ES-I3 (cell line): ENCODE measurements around the gene WDR74.
"Not testable (repeated sequence)": the region's sequence is repeated elsewhere in the genome, so short reads cannot be mapped to it uniquely, and the experiment has no call there.

Source experiments
- H3K36me3 ChIP-seq: 2 replicates; pipeline ENCODE4 v1.6.1; 2013; ENCODE audit warnings: mild to moderate bottlenecking, low read length, control low read depth, moderate library complexity; ENCODE audit not compliant: insufficient read depth
- H3K4me1 ChIP-seq: 2 replicates; pipeline ENCODE4 v1.6.1; 2013; ENCODE audit warnings: mild to moderate bottlenecking, control low read depth, low read length; ENCODE audit not compliant: insufficient read depth
- H3K9ac ChIP-seq: 2 replicates; pipeline ENCODE4 v1.6.1; 2013; ENCODE audit warnings: low read depth, mild to moderate bottlenecking, low read length, moderate library complexity
- H3K9me3 ChIP-seq: 2 replicates; pipeline ENCODE4 v1.6.1; 2013; ENCODE audit warnings: mild to moderate bottlenecking, low read length, moderate library complexity; ENCODE audit not compliant: control insufficient read depth, insufficient read depth

The WDR74 gene

DNA sequence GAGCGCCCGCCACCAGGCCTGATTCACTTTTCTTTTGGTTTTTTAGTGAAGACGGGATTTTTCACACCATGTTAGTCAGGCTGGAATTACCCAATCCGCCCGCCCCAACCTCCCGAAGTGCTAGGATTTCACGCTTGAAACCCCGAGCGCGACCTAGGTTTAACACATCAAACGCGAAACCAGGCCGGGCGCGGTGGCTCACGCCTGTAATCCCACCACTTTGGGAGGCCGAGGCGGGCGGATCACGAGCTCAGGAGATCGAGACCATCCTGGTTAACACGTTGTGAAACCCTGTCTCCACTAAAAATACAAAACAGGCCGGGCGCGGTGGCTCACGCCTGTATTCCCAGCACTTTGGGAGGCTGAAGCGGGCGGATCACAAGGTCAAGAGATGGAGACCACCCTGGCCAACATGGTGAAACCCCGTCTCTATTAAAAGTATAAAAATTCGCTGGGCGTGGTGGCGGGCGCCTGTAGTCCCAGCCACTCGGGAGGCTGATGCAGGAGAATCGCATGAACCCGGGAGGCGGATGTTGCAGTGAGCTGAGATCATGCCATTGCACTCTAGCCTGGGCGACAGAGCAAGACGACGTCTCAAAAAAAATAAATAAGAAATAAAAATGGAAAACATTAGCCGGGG lies 1.5 kb upstream of the WDR74 start:
- H3K9me3 ChIP-seq, H3K4me1 ChIP-seq, H3K36me3 ChIP-seq: not testable (repeated sequence)
- H3K9ac ChIP-seq: peak overlapping the region; percentile 75

DNA sequence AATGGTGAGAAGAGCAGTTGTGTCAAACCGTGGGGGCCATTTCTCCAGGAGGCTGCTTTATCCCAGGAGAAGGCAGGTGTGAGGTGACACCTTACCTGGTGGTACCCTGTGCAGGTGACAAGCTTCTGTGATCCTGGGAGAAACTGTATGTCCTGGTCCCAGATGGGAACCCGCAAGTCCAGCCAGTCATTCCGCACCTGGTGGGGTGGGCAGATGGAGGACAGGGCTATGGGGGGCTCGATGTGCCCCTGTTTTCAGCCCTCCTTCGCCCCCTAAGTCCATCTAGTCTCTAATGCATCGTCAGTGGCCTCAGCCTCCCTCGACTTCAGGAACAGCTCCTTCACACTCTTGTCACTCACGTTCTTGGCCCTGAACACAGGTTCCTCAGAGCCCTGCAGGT lies 4.1 kb downstream of the WDR74 start:
- Histone ChIP-seq H3K36me3 (peaks cover 7% of the 10 kb centered on the region; the same call in 1 of the 2 replicates), H3K9me3 (no peaks in the 10 kb centered on the region), H3K4me1 (peaks cover 3% of the 10 kb centered on the region; the same call in 1 of the 2 replicates), H3K9ac (no peak overlapping the region)

DNA sequence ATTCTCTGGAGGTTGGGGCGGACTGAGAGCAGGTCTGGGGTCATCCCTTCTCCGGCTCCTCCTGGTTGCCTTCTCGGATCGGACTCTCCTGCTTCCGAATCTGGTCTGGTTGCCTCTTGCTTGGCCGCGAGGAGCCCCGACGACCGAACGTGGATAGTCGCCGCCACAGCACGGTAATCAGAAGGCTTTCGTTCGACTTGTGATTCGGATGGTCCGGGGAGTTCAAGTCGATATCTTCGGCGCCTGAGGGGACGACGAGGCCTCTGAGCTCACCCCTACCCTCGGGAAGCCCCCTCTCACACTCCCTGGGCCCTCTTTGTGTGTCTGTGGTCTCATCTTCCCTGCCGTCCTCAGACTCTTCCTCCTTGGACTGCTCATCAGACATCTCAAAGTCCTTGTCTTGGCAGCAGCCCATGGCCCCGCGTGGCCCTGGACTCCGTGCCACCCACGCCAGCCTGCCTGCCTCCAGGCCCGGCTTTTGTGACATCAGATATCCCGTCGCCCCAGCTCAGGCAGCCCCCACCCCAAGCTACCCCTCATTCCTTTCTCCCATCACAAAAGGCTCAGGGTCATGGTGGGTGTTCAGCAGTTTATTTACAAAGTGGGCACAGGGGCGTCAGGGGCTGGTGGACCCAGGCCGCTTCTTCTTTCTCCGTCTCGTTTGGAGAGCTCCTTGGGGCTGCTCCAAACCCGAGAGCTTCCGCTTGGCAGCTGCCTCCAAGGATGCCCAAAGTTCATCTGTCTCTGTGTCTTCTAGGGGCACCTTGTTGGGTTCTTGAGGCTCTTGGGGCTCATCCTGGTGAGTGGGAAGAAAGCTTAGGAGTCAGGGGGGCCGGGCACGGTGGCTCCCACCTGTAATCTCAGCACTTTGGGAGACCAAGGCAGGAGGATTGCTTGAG lies 6.8 kb downstream of the WDR74 start, which contains the start of gene TEX54:
TEX54 (minus strand) TSS at position 506 of the 899 bp plus-strand sequence.
- Histone ChIP-seq H3K9ac (peak within 1 kb of the TSS; percentile 75), H3K36me3 (peaks cover 7% of the 10 kb centered on the region; the same call in 1 of the 2 replicates), H3K4me1 (peaks cover 3% of the 10 kb centered on the region; the same call in 1 of the 2 replicates), H3K9me3 (no peaks in the 10 kb centered on the region)

DNA sequence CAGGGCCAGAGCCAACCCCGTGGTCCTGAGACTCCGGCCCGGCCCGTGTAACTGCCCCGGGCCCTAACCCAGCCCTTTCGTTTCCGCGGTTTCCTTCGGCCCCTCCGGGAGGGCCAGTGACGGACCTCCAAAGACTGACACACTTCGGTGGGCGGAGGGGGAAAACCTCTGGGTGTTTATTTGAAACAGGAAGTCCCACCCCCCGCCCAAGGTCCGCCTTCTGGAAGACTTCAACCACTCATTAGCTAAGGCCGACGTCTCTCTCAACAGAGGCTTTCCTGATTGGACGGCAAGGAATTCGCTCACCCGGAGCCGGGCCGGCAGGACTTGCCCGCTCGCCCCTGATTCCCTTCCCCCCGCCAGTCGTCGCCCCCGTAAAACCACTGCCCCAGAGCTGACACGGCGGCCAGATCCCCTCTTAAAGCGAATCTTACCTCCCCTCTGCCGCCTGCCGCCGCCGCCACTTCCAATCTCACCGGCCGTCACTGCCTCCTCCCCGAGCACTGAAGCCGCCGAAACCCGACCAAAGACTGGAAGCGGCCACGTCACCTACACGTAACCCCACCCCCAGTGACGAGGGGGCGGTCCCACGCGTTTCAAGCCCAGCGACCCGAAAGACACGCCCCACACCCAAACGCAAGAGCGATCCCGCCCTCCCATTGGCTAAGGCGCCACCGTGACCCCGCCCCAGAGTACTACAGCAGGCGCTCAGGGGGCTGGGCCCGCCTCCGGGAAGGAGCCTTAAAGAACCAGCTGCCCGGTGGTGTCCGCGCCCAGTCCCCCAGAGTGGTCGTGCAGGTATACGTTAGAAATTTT lies 7.7 kb downstream of the WDR74 start, which contains the start of gene STX5:
STX5 (minus strand) TSS at position 532 of the 816 bp plus-strand sequence. CDS start 808 bp downstream, outside the sequence.
- no peaks in the 10 kb centered on the region for H3K9me3 ChIP-seq
- peaks cover 7% of the 10 kb centered on the region for H3K36me3 ChIP-seq
- peak within 1 kb of the TSS; percentile 75 for H3K9ac ChIP-seq
- peaks cover 3% of the 10 kb centered on the region; the same call in 1 of the 2 replicates for H3K4me1 ChIP-seq

DNA sequence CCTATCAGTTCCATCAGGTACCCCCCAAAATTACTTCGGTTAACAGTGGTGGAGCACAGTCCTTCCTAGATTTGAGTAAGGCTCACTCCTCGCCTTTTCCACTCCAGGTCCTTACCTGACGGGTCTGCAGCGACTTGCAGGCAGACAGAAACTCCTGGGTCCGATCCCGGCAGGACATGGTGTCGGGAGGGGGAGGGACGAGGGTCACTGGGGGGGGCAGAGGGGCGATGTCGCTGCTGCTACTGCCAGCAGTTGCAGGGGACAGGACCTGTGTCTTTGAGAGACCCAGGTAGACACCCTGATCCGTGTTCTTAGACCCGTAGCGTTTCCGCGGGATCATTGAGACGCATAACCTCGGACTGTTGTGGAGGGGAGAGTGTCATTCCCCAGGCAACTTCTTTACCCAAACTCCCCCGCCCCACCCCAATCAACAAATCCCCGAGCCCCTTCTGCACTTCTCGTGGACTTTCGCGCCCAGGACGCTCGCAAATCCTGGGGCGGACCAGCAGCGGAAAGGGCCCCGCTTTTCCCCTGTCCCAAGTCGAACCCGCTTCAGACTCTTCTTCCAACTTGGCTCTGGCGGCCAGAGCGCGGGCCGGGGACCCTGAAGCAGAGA lies 8.4 kb downstream of the WDR74 start:
- Histone ChIP-seq H3K4me1 (peaks cover 3% of the 10 kb centered on the region; the same call in 1 of the 2 replicates), H3K36me3 (peaks cover 1% of the 10 kb centered on the region), H3K9me3 (no peaks in the 10 kb centered on the region), H3K9ac (peak overlapping the region; percentile 75)

DNA sequence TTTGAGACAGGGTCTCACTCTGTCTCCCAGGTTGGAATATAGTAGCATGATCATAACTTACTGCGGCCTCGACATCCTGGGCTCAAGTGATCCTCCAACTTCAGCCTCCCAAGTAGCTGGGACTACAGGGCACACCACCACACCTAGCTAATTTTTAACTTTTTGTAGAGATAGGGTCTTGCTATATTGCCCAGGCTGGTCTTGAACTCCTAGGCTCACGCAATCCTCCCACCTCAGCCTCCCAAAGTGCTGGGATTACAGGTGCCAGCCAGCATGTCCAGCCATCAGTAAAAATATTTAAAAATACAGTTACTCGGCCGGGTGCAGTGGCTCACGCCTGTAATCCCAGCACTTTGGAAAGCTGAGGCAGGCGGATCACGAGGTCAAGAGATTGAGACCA lies 11.3 kb downstream of the WDR74 start:
- H3K4me1 ChIP-seq, H3K9ac ChIP-seq, H3K9me3 ChIP-seq: not testable (repeated sequence)
- peaks cover 18% of the 10 kb centered on the region for H3K36me3 ChIP-seq

DNA sequence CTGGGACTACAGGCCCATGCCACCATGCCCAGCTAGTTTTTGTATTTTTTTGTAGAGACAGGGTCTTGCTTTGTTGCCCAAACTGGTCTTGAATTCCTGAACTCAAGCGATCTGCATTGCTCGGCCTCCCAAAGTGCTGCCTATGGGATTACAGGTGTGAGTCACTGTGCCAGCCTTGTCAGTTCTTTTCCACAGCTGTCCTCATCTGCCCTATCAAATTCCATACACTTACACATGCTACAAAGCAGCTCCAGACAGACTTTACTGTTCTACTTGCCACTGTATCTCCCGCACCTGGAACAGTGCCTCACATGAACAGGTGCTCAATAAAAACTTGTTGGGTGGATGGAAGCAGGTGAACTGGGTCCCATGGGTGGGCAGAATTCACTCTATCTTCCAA lies 15.7 kb downstream of the WDR74 start:
- Histone ChIP-seq H3K36me3 (peaks cover 24% of the 10 kb centered on the region), H3K4me1 (no peaks in the 10 kb centered on the region), H3K9ac (no peak overlapping the region), H3K9me3 (no peaks in the 10 kb centered on the region)

DNA sequence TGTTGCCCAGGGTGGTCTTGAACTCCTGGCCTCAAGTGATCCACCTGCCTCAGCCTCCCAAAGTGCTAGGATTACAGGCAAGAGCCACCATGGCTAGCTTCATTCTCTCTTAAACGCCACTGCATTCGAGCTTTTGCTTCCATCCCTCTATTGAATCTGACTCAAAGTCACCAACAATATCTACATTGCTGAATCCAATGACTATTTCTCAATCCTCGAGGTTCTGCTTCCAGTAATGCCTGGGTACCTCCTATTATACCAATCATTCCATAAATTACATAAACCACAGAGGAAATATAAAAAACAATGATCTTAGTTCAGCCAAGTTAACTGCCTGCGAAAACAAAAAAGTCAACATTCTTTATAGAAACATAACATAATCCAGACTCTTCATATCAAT lies 22.3 kb downstream of the WDR74 start:
- Histone ChIP-seq H3K36me3 (no peaks in the 10 kb centered on the region), H3K9me3 (no peaks in the 10 kb centered on the region), H3K9ac (no peak overlapping the region), H3K4me1 (no peaks in the 10 kb centered on the region)

DNA sequence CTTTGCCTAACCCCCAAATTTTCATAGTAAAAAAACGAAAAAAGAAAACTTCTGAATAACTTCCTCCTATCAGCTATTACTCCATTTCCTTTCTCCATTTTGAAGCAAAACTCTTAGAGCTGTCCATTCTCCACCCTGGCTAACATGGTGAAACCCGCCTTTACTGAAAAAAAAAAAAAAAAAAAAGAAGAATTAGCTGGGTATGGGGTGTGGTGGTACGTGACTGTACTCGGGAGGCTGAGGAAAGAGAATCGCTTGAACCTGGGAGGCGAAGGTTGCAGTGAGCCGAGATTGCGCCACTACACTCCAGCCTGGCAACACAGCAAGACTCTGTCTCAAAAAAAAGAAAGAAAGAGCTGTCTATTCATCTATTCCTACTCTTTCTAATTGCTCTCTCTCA lies 22.8 kb downstream of the WDR74 start:
- no peak overlapping the region for H3K9ac ChIP-seq
- no peaks in the 10 kb centered on the region for H3K9me3 ChIP-seq
- H3K36me3 ChIP-seq: no peaks in the 10 kb centered on the region
- no peaks in the 10 kb centered on the region for H3K4me1 ChIP-seq

DNA sequence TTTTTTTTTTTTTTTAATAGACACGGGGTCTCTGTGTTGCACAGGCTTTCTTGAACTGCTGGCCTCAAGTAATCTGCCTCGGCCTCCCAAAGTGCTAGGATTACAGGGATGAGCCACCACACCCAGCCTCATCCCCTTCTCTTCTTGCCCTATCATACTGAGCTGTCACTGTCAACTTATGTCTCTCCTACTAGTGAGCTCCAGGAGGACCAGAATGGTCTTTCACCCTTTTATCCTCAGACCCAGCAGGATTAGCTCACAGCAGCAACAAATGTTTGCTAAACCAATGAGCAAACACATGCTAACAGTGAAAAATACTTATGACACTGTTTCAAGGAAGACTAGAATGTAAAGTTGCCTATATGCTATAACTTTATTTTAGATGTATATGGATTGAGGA lies 27.7 kb downstream of the WDR74 start:
- Histone ChIP-seq H3K9me3 (no peaks in the 10 kb centered on the region), H3K36me3 (no peaks in the 10 kb centered on the region), H3K9ac (no peak overlapping the region), H3K4me1 (0 out of 2 replicates have a peak, but pooled peaks cover 3% of the 10 kb centered on the region)

DNA sequence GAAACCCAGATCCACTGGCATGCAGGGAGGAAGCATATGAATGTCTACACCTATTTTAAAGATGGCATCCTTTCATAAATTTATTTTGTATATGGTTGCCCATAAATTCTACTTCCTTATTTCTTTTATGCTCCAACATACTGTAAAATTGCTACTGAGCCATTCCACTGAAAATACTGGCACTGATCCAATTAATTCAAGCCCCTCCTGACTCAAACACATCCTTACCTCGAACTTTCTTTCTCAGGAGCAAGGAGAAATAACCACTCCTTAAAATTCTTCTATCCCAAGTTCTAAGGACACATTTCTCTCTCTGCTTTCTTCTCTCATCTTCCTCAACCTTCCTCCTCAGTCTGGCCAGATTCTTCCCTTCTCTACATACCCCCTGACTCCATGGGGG lies 28.6 kb downstream of the WDR74 start:
- no peaks in the 10 kb centered on the region for H3K36me3 ChIP-seq
- 0 out of 2 replicates have a peak, but pooled peaks cover 9% of the 10 kb centered on the region for H3K4me1 ChIP-seq
- H3K9me3 ChIP-seq: no peaks in the 10 kb centered on the region
- H3K9ac ChIP-seq: no peak overlapping the region

DNA sequence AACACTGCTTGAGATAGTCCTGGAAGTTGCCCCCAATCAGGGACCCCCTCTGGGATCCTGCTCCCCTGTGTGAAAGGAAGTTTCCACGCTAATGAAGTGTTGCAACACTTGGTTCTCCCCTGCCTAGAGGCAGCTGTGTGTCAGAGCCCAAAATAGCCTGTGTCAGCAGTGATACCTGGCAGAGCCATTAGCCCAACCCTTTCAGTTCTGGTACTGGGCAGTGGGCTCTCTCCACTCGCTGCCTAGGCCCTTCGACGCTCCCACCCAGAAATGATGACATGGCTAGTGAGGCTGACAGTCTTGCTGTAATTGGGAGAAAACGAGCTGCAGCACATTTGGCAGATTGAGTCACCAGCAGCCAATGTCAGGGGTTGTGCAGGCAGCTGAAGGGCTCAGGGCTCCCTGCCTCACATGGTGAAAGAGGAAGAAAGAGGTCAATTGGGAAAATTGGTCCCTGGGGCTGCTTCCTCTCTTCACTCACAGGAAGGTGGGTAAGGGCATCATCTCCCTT lies 32.7 kb downstream of the WDR74 start:
- peaks cover 16% of the 10 kb centered on the region; the same call in 1 of the 2 replicates for H3K4me1 ChIP-seq
- no peaks in the 10 kb centered on the region for H3K9me3 ChIP-seq
- H3K36me3 ChIP-seq: peaks cover 5% of the 10 kb centered on the region; the same call in 1 of the 2 replicates
- no peak overlapping the region for H3K9ac ChIP-seq

DNA sequence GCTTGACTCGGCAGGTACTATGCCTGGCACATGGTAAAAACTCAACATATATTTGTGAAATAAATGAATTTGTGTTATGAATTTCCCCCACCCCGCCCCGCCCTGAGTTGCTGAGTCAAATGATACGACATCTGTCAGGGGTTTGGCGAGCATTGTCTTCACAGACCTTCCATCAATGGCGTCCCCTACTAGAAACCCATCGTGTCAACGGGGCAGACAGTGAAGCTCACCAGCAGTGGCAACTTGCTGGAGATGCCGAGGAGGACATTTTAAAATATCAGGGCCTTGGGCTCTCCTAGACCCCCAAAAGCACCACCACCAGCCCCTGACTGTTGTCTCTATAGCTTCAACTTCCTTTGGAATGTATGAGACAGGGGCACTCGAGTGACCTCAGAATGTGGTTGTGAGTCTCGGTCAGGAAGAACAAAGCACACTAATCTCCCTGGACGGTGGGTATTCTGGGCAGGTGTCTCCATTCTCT lies 33.4 kb downstream of the WDR74 start:
- Histone ChIP-seq H3K36me3 (peaks cover 8% of the 10 kb centered on the region), H3K9ac (peak overlapping the region; percentile 90), H3K4me1 (peaks cover 16% of the 10 kb centered on the region; the same call in 1 of the 2 replicates), H3K9me3 (no peaks in the 10 kb centered on the region)
